Measurements from ENCODE around the gene E4F1.
"Not testable (repeated sequence)": the region's sequence is repeated elsewhere in the genome, so short reads cannot be mapped to it uniquely, and the experiment has no call there.

E4F1 gene

GRCh38 chr16:2257726-2258125 lies 34.3 kb downstream of the E4F1 start:
- no peak for TF ChIP-seq MYC (IDR thresholded peaks at IDR 0.05; ENCODE audit: low read depth, low read length)
- TF ChIP-seq CTCF (IDR thresholded peaks at IDR 0.05; ENCODE audit: low read depth, low read length): no peak
- TF ChIP-seq MAX (IDR thresholded peaks at IDR 0.05; ENCODE audit: low read depth, low read length): no peak
- no peak for TF ChIP-seq POLR2A (IDR thresholded peaks at IDR 0.05; ENCODE audit: extremely low read depth, insufficient read length)
- H3K4me3 ChIP-seq (ENCODE audit: low read depth, low read length): no peak overlapping the region
- no peak for DNase-seq (ENCODE audit: low read depth)

- not testable (repeated sequence) for DNase-seq (ENCODE audit: low read depth); H3K4me3 ChIP-seq (ENCODE audit: low read depth, low read length)
Observed at GRCh38 chr16:2258530-2258929, 35.1 kb downstream of the E4F1 start.

- TF ChIP-seq CTCF (IDR thresholded peaks at IDR 0.05; ENCODE audit: low read depth, low read length) (no peak), MYC (IDR thresholded peaks at IDR 0.05; ENCODE audit: low read depth, low read length) (no peak), MAX (IDR thresholded peaks at IDR 0.05; ENCODE audit: low read depth, low read length) (no peak), POLR2A (IDR thresholded peaks at IDR 0.05; ENCODE audit: extremely low read depth, insufficient read length) (no peak)
- DNase-seq (ENCODE audit: low read depth): no peak
- no peak overlapping the region for H3K4me3 ChIP-seq (ENCODE audit: low read depth, low read length)
Observed at GRCh38 chr16:2260250-2260649, 36.9 kb downstream of the E4F1 start.

GRCh38 chr16:2263026-2263425 lies 39.6 kb downstream of the E4F1 start:
- H3K4me3 ChIP-seq (ENCODE audit: low read depth, low read length): not testable (repeated sequence)

GRCh38 chr16:2266887-2267286 lies 43.5 kb downstream of the E4F1 start:
- peak overlapping the region; percentile 83 for H3K4me3 ChIP-seq (ENCODE audit: low read depth, low read length)
- DNase-seq (ENCODE audit: low read depth): not testable (repeated sequence)

More at GRCh38 chr16:2263026-2263425, 39.6 kb downstream of the E4F1 start:
- DNase-seq (ENCODE audit: low read depth): not testable (repeated sequence)

GRCh38 chr16:2267505-2267912 lies 44.1 kb downstream of the E4F1 start:
- peak overlapping the region; percentile 83 for H3K4me3 ChIP-seq (ENCODE audit: low read depth, low read length)
- not testable (repeated sequence) for DNase-seq (ENCODE audit: low read depth)

- peak within 1 kb of the TSS; percentile 83 for H3K4me3 ChIP-seq (ENCODE audit: low read depth, low read length)
- TF ChIP-seq MAX (IDR thresholded peaks at IDR 0.05; ENCODE audit: low read depth, low read length) (peak; percentile 72), MYC (IDR thresholded peaks at IDR 0.05; ENCODE audit: low read depth, low read length) (peak; percentile 92), POLR2A (IDR thresholded peaks at IDR 0.05; ENCODE audit: extremely low read depth, insufficient read length) (peak; percentile 90), CTCF (IDR thresholded peaks at IDR 0.05; ENCODE audit: low read depth, low read length) (no peak)
- DNase-seq (ENCODE audit: low read depth): peak; percentile 96
Observed at GRCh38 chr16:2267913-2268666, 44.7 kb downstream of the E4F1 start, which contains the start of gene RNPS1. RNPS1 (minus strand) TSS chr16:2268126; CDS start chr16:2264643, 3,483 bp downstream.

- no peak overlapping the region for H3K4me3 ChIP-seq (ENCODE audit: low read depth, low read length)
- DNase-seq (ENCODE audit: low read depth): no peak
- no peak for TF ChIP-seq CTCF (IDR thresholded peaks at IDR 0.05; ENCODE audit: low read depth, low read length)
- TF ChIP-seq POLR2A (IDR thresholded peaks at IDR 0.05; ENCODE audit: extremely low read depth, insufficient read length): no peak
- no peak for TF ChIP-seq MYC (IDR thresholded peaks at IDR 0.05; ENCODE audit: low read depth, low read length)
- no peak for TF ChIP-seq MAX (IDR thresholded peaks at IDR 0.05; ENCODE audit: low read depth, low read length)
Observed at GRCh38 chr16:2270070-2270462, 46.7 kb downstream of the E4F1 start.

All from NB4 (cell line).